Ammon's horn (tissue), 1 donor: ENCODE data around the gene GPR35.
"Not testable (repeated sequence)": the region's sequence is repeated elsewhere in the genome, so short reads cannot be mapped to it uniquely, and the experiment has no call there.

ENCODE experiments used
- DNase-seq: peaks from one replicate; pipeline ENCODE4 v3.0.0-alpha.2; 2016; ENCODE audit warnings: low spot score

The GPR35 gene

DNA sequence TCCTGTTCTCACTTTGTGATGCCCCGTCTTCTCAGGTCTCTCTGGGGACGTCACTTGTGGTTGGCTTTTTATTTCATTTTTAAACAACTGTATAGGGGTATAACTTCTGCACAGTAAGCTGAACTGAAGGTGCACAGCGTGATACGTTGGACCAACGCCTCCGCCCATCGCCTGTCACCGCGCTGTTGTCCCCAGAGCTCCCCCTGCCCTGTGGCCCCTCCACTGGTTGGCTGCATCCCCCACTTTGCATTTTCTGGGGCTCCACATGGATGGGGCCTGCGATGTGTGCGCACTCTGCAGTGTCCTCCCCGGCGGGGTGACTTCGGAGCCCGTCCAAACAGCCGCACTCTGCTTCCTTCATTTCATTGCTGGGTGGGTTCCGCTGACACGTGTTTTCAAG is 14.3 kb downstream of the GPR35 start:
- no peak for DNase-seq

DNA sequence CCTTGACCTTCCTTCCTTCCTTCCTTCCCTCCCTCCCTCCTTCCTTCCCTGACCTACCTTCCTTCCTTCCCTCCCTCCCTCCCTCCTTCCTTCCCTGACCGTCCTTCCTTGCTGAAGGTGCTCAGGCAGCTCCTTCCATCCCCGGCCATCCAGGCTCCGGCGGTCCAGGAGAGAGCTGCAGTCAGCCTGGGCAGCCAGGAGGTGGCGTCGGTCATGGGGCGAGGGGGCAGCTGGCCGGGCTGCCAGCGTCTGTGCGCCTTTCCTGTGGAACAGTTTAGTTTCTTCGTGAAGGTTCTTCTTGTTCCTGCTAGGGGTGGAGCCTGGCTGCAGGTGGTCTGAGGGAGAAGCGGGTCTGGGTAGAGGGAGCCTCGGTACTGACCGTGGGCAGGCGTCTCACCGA is 15.7 kb downstream of the GPR35 start:
- no peak for DNase-seq

DNA sequence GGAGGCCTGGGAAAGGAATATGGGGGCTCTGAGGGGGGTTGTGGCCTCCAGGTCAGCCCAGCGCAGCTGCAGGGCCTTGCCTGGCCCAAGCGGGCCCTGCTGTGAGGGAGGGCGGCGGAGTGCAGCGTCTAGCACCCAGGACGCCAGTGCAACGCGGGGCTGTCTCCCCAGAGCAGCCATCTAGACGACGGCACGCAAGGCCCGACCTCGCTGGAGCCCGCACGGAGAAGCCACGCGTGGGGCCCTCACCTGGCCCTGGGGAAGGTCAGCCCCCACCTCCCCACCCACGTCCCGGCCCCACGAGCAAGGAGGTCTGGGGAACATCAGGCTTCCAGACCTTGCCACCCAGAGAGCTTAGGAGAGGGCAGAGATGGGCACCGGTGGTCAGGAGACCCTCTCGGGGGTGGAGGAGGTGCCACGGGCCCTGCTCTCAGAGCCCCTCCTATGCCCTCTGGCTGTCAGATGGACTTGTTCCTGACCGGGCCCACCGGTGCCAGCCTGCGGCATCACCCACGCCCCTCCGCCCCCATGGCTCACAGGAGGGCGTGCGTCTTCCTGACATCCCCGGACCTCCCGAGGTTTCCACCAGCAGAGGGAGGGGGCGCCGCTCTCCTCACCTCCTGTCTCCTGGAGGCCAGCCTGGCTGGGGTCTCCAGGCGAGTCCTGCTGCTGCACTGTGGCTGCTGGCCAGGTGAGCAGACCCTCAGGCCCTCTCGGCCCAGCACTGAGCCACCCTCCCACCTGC is 17.0 kb downstream of the GPR35 start:
- no peak for DNase-seq

DNA sequence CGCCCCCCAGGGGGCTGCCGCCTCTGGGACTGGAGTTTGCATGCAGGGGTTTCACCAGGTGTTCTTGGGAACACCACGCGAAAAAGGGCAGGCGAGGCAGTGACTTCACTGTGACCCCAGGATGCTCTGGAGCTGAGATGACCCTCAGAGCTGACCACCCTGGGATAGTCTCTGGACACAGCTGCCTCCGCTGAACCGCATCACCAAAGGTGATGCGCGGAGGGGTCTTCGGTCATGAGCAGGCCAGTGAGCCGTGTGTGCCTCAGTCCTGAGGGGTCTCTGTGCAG is 17.5 kb downstream of the GPR35 start:
- DNase-seq: no peak

DNA sequence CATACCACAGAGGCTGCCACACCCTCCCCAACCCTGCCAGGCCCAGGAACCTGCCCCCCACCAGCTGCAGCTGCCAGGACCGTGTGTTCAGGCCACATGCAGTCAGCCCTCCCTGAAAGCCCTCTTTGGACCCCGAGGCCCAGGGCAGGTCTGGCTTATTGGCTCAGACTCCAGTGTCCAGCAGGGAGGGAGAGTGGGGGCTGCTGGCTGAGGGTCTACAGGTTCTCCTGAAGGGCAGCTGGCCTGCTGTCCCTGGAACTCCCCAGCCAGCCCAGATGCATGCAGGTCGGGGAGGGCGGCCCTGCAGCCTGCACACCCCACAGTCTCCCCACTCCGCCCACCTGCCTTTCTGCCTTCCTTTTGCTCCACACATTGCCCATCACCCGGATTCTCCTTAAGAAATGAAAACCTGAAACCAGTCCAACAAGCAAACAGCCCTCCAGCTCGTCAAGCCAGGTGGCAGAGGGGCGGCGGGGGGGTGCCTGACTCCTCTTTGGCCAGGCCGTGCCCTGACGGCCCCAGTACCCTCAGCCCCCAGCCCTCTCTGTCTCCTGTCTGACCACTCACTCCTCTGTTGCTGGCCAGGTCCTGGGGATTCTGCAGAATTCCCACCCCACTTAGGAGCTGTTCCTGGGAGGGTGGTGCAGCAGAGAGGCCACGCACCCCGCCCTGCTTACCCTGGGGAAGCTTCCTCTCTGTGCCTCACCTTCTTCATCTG is 18.0 kb downstream of the GPR35 start:
- no peak for DNase-seq

DNA sequence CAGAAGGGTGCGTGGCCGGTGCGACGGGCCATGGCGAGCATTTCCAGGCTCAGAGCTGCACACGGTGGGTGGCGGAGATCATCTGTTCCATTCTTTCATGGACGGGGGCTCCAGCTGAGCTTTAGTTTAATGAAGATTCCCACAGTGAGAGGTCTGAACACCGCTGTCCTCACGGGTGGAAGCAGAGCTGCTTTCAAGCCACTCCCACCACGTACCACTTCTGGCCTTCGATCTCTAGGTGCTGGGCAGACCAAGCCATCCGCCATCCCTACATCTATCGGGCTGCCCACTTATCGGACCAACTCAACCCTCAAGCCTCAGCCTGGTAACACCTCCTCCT is 18.5 kb downstream of the GPR35 start:
- DNase-seq: no peak

DNA sequence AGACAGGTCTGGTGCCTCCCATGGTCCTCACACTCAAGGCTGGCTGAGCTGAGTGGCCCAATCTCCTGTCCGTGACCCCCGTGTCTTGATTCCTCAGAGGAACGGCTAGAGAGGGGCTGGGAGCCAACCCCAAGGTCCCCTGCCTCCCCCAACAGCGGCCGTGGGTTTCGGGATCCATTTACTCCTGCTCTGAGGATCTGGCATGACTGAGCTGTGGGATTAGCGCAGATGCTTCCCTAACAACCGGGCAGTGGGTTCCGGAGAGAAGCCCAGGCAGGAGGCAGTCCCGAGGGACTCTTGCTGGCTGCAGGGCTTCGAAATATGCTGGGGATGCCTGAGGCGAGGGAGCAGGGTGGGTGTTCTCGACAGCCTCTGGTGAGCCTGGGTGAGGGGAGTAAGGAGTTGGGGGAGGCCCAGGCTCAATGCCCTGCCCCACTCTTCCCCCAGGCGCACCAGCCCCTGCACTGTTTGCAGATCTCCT is 18.9 kb downstream of the GPR35 start:
- DNase-seq: no peak

DNA sequence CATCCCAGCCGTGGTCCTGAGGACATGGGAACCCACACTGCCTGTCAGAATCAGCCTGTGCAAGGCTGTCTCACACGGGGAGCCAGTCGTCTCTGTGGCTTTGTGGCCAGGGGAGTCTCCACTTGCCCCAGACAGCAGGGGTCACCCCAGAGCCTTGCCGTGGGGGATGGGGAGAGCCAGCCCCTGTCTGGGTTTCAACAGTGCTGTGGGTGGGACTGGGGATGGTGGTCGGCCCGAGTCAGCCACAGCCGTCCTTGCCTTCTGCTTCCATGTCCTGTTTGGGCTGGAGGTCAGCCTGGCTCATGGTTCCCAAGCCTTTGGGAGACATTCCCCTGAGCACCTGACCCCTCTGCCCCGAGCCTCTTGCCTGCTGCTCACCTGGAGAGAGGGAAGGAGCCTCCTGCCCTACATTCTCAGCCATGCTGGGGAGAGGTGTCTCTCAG is 19.6 kb downstream of the GPR35 start:
- no peak for DNase-seq

DNA sequence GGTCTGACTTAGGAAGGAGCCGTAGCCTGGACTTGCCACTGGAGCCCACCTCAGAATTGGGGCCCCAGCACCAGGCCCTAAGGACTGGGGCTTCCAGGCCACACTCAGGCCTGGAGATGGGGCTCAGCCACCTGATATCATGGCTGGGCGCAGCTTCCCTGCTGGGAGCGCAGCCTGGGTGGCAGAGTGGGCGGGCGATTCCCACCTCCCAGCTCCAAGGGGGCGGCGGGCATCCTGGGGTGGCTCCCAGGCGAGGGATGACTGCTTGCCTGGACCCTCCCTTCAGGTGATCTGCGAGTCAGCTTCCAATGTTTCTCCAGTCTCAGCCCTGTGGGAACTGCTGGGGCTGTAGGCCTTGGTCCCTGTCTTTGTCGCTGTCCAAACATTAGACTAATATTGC is 20.1 kb downstream of the GPR35 start:
- DNase-seq: no peak

DNA sequence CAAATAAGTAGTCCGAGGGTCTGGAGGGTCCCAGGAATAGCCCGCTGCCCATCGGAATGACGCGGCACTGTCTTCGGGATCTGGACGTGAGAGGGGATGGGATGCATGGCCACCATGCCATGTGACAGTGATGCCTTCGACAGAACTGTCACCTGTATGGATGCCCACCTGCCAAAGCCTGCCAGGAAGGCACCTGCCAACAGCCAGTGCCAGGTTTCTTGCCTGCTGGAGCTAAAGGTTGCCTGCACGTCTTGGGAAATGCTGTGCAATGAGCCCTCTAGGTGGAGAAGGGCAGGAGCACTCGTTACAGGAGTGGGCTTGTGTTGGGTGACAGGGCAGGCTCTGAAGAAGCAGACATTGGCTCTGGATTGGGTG is 20.5 kb downstream of the GPR35 start:
- DNase-seq: no peak

DNA sequence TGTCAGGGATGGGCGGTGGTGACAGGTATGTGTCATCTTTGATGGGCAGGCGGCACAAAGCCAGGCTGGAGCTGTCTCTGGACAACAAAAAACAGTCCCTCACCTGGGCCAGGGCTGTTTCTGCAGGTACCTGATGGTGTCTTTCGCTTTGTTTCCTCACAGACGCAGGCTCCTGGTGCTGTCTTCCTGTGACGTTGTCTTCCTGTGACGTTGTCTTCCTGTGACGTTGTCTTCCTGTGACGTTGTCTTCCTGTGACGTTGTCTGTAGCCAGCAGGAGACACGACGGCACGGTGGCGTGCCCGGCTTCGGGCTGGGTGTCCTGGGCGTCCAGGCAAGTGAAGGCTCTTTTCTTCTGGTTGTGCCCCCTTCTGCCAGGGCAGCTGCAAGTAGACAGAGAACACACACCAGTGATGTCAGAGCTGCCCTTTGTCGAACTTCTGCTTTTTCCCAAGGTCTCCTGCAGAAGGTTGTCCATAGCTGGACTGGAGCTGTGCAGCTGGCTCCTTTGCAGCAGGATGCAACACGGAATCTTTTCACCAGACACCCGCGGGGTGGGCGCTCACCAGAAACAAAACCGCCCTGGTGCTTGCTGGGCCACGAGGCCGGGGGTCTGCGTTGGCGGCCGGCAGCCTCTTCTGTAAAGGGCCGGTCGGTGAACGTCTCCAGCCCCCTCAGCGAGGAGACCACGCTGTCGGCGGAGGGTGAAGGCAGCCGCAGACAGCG is 21.1 kb downstream of the GPR35 start:
- no peak for DNase-seq

DNA sequence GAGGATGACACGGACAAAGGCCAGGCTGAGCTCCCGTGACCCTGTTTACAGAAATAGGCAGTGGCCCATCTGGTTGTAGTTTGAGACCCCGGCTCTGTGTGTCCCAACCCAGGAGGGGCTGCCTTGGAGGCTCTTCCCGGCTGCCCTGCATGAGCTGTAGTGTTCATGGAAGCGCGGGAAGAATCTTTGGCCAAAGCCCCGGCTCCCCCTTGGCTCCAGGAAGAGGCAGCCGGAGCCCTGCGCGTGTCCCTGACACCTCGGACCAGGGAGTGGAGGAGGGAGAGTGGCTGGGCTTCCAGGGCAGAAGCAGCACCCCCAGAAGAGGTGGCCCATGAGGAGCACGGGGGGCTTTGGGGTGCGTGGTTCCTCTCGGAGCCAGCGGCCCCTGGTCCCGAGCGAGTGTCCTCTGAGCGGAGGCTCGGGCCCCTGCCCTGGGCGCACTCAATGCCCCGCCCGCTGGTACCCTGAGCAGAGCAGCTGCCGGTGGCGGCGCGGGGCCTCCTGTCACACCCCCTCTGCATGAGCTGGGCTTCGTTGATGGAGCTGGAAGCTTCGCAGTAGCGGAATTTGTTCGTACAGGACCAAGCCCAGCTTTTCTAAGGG is 21.7 kb downstream of the GPR35 start:
- DNase-seq: no peak

DNA sequence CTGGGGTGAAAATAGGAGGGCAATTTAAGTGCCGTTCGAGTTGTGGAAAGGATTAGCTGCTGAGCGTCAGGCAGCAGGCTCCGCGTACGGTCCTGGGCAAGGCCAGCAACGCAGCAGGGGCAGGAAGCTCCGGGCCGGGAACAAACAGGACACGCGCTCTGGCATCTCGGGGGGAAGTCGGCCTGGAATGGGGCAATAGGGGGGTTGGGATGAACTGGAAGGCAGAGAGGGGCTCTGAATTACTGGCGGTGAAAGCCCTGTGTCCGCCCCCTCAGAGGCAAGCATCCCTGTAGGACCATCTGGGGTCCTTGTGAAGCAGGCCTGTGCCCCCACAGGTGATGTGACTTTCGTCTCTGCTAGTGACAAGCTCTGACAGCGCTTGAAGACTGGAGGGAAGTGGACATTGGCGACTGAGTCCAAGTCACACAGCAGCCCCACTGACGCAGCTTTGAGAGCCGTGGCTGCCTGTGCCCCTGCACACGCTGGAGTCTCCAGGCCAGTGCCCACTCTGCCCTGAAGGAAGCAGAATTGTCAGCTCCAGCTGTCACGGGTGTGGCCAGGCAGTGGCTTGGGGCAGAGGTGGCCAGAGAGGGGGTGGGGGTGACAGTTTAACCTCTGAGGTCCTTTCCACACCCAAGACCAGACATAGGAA is 22.3 kb downstream of the GPR35 start:
- no peak for DNase-seq

DNA sequence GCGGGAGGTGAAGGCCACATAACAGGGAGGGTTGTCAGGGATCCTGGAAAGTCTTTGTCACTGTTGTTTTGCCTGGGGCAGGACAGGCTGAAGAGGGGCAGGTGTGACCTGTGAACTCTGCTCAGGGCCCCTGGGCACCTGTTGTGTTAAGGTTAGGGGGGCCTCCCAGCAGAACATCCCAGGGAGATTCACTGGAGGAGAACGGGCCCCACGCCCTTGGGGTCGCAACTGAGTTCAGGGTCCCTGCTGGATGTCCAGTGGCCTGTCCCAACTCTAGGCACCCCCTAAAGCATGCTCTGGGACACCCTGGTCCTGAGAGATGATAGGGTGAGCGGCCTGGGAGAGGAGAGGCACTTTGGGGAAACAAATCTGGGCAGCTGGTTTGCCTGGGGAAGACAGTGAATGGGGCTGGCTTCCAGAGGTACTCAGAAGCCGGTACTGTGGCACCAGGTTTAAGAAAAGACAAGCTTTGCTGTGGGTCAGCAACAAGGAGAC is 22.9 kb downstream of the GPR35 start:
- no peak for DNase-seq

DNA sequence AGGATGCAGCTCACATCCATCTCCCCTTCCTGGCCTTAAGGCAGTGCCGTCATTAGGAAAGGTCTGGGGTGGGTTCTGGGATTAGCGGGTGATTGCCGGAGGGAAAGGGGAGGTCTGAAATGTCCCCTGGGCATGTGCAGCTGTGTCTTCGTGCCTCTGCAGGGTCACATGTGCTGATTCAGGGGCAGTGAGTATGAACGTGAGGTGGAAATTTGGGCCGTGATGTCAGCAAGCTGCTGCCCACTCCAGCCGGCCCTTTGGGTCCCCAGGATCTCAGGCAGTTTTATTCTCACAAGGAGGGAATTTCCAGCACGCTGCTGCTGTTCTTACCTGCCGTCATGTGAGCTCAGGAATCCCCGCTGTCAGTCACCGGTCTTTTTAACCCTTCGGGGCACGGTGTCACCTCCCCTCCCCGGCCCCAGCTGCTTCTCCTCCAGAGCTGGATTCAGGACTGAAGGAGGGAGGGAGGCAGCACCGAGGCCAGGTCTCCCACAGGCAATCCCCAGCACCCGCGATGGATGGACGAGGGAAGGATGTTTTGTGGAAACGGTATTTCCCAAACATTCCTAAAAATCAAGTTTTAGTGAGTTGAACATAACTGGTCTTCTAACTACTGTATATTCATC is 23.5 kb downstream of the GPR35 start:
- no peak for DNase-seq

DNA sequence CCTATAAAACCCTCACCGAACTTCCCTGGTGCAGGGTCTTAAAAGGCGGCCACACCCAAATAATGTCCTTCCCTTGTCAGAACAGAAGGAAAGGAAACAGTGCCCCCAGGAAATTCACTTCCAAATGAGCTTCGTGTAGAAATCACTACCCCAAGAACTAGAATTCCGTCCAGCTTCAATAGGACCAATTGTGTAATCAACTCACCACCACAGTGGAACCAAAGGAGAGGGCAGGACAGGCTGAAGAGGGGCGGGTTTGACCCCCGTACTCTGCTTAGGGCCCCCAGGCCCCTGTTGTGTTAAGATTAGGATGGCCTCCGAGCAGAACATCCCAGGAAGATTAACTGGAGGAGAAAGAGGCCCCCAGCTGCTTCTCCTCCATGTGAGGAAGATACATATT is 24.1 kb downstream of the GPR35 start:
- DNase-seq: no peak

DNA sequence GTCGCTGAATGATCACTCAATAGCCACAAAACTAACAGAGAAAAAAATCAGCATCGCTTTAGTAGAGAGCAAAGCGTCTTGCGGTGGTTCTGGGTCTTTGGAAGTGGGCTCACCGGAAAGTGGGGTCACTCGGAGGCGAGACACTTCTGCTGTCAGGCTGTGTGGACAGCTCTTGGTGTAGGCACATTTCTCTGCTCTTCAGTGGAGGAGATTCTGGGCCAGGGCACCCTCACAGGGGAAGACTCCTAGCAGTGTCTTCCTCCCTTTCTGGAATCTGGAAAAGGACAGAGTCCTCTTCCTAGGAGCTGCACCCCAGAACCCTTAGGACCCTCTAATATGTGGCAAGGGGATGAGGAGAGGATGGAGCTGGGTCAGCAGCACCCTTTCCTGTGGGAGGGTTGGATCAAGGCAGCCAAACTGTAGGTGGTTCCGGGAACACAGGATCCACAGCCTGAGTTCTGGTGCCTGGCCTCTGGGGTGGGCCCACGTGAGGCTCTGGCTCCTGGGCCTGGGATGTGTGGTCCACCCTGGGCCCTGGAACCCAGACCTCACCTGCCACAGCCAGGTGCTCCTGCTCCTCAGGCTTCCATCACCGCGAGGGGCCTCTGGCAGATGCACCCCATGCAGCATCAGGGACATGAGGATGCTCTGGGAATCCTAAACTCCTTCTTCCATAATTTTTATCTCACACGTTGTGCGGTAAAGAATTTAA is 25.1 kb downstream of the GPR35 start:
- no peak for DNase-seq

DNA sequence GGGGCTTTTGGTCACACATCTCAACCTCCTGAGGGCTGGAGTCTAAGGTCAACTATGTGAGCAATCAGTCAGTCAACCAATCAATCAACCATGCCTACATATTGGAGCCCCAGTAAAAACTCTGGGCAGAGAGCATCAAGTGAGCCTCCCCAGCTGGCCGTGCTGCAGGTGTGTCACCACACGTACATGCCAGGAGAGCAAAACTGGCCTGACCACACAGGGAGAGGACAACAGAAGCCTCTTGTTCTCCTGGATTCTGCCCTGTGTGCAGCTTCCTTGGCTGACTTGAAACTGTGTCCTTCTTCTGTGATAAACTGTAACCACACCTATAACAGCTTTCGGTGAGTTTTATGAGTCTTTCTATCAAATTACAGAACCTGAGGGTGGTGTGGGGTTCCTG is 25.9 kb downstream of the GPR35 start:
- no peak for DNase-seq

DNA sequence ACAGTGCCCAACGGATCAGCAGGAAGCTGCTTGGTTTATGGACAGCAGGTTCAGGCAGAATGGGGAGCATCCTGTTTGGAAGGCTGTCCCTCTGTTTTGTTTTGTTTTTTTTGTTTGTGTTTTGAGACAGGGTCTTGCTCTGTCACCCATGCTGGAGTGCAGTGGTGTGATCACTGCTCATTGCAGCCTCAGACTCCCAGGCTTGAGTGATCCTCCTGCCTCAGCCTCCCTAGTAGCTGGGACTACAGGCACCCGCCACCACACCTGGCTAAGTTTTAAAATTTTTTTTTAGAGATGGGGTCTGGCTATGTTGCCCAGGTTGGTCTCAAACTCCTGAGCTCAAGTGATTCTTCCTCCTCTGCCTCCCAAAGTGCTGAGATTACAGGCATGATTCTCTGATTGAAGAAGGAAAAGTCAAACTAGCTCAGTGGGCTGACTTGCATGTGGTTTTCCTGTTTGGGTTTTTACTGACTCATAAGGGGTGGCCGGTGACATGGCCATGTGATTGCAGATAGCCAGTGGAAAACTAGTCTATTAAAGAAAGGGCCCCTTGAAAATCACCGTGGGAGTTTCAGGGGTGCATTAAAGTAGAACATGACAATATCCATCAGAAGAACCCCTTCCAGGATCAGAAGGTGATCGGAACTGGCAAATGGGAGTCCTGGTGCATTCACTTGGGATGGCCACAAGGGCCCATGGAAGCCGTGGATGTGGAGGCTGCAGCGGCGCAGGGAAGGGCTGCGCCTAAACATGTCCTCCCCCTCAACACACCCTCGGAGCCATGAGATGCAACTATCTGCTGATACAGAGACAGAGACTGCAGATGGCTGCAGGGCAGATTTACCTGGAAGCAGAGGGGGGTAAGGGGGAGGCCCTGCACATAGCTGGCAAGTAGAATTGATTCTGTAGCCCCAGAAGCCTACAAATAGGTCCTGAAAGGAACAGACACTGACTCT is 30.9 kb downstream of the GPR35 start:
- DNase-seq: no peak

DNA sequence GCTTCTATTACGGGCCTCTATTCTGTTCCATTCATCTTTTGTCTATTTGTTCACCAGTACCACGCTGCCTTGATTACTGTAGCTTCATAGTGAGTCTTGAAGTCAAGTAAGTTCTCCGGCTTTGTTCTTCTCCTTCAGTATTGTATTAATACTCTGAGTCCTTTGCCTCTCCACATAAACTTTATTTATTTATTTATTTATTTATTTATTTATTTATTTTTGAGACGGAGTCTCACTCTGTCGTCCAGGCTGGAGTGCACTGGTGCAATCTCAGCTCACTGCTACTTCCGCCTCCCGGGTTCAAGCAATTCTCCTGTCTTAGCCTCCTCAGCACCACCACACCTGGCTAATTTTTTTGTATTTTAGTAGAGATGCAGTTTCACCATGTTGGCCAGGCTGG is 34.6 kb downstream of the GPR35 start:
- not testable (repeated sequence) for DNase-seq
